SKM-1 (cell line): ENCODE results near the gene SEZ6L.

Experiments
- DNase-seq: peaks from one replicate; lab custom pipeline; 2025; ENCODE audit not compliant: unreplicated experiment; lab: John Stamatoyannopoulos, UW

The SEZ6L gene

DNA sequence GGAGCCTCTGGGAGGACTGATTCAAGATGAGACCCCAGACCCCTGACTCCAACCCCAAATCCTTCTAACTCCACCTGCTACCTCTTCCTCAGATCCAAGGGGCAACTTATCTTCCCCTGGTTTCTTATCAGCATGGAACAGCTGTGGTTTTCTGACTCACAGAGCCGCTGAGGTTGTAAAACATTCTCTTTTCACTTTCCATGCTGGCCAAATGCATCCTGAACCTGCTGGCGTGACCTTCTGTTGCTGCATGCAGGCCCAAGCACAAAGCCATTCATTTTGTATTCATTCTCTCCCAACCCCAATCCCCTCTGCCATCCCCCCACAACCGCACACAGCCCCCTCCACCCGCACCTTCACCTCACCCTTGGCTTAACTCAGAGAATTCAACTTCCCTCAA is 70.3 kb downstream of the SEZ6L start:
- no peak for DNase-seq

DNA sequence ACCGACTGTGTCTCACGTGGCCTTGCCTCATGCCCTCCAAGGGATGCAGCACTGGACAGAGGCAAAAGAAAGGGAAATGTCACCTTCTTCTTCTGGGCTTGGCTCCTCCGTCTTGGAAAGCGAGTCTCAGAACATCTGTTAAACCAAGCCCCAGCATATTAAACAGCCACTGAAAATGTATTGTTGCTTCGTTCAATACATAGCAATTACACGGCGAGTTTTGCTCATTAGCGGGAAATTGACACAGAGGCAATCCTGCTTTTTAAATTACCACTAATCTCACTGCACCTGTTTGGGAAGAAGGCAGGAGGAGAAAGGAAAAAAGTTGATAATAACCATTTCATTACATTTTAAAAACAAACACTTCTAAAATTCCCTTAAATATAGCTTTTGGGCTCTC is 72.1 kb downstream of the SEZ6L start:
- no peak for DNase-seq

DNA sequence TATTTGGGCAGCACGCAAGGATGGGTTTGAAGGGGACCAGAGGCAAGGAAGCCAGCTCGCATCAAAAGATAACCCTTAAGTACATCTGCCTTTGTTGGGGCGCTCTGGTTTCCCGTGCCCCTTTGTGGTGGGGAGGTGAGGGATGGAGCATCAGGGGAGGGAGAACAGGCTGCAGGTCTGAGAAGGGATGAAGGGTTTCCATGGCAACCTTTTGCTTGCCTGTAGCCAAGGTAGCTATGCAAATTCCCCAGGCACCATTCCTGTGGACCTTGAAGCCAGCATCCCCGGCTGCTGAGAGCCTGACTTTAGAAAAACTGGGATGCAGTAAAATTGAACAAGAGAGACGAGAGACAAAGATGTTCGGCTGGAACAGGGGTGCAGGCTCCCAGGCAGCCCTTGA is 75.7 kb downstream of the SEZ6L start:
- no peak for DNase-seq

DNA sequence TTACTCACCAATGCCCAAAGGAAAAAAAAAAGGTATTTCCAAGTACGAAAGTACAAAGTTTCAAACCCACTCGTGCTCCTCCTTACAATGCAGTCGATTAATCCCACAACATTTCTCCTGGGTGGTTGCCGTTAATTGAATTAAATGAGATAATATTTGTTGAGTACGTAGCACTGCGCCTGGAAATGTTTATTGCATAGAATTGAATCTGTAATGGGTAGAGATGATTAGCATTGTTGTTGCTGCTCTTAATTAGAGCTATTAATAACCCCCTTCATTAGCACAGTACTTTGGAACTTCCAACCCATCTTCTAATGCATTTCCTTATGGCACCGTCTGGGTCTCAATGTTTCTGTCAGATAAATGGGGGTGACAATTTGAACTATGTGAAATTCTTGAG is 77.3 kb downstream of the SEZ6L start:
- DNase-seq, result no peak

DNA sequence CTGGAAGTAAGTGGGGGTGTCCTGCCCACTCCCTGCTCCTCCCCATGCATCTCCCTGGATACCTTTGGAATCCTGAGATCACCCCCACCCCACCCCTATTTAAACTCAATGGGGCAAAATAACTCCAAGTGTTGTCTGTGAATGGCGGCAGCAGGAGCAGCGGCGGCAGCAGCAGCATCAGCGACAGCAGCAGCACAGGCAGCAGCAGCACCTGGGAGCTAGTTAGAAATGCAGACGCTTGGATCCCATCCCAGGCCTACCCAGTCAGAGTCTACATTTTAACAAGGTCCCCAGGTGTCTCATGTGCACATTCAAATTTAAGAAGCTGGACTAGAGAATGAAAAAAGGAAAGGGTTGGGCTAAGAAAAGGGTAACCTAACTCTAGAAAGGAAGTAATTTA is 82.6 kb downstream of the SEZ6L start:
- DNase-seq, result no peak

DNA sequence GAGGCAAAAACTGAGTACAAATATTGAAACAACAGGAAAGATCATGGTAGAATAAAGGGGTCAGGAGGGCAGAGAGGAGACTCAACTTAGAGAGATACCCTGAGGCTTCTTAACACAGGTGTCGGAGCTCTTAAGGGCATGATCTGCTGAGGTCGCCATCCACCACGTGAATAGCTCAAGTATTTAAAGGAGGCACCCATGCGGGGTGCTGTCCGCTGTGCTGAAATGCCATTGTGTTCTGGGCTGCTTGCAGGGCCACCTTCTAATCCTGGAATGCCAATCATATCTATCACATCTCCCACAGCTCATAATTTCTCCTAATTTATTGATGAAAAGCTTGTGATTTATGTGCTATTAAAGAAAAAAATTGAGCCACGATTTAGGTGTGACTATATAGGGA is 90.2 kb downstream of the SEZ6L start:
- DNase-seq, result no peak

- no peak for DNase-seq
These were observed 94.9 kb downstream of the SEZ6L start for GRCh38 chr22:26264162-26264561.

DNA sequence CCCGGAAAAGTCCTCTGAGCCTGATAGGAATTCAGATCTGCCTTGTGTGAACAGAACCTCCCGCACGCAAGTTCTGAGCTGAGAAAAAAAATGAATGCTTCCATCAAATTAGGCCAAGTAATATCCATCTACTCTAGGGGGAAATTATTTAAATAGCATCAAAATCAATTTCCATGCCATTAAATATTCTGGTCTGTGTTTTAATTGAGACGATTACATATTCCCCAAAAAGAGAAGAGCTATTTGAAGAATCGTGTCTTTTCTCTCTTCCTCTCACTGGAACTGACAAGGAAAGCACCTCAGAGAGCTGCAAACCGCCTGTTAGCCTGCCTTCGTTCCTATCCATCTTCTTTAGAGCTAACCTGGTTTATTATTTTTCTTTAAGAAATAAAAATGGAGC is 96.0 kb downstream of the SEZ6L start:
- DNase-seq, result no peak

- no peak for DNase-seq
These were observed 96.6 kb downstream of the SEZ6L start for GRCh38 chr22:26265909-26266308.

- DNase-seq, result no peak
These were observed 98.6 kb downstream of the SEZ6L start for GRCh38 chr22:26267856-26268255.

GRCh38 chr22:26269572-26269971 is 100.3 kb downstream of the SEZ6L start:
- DNase-seq, result no peak

- DNase-seq, result no peak
These were observed 102.2 kb downstream of the SEZ6L start for GRCh38 chr22:26271427-26271826.

GRCh38 chr22:26273011-26273675 is 103.9 kb downstream of the SEZ6L start:
- DNase-seq, result no peak

GRCh38 chr22:26276529-26277160 is 107.4 kb downstream of the SEZ6L start:
- no peak for DNase-seq

DNA sequence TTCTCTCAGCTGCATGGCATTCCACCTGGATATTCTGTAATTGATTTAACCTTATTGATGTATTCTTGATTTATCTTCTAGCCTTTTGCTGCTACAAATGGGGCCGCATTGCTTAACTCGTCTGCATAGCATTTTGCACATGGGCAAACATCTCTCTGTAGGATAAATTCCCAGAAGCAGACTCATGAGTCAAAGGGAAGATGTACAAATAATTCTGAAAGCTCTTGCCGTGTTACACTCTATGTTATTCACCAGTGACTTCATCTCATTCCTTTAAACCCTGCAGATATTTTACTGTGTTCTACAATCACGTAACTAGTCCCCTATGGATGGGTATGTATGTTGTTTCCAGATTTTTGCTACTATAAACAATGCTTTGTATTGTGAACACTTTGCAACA is 112.7 kb downstream of the SEZ6L start:
- DNase-seq, result no peak

DNA sequence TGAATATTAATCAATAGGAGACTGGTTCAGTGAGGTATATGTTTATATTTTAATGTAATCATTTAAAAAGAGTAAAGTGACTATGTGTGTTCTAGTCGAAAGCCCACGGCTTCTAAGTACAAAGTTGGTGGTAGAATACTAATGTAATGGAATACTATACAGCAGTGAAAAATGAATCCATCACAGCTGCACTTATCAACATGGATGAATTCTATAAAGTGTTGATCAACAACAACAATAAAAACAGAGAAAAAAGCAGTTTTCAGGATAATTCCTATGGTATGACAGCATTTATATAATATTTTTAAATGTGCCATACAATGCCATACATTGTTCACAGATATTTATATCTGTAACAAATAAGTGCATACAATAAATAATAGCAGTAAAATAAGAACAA is 114.1 kb downstream of the SEZ6L start:
- no peak for DNase-seq

- no peak for DNase-seq
These were observed 116.4 kb downstream of the SEZ6L start for GRCh38 chr22:26285632-26286031.

GRCh38 chr22:26286091-26286820 is 117.0 kb downstream of the SEZ6L start:
- DNase-seq, result no peak

DNA sequence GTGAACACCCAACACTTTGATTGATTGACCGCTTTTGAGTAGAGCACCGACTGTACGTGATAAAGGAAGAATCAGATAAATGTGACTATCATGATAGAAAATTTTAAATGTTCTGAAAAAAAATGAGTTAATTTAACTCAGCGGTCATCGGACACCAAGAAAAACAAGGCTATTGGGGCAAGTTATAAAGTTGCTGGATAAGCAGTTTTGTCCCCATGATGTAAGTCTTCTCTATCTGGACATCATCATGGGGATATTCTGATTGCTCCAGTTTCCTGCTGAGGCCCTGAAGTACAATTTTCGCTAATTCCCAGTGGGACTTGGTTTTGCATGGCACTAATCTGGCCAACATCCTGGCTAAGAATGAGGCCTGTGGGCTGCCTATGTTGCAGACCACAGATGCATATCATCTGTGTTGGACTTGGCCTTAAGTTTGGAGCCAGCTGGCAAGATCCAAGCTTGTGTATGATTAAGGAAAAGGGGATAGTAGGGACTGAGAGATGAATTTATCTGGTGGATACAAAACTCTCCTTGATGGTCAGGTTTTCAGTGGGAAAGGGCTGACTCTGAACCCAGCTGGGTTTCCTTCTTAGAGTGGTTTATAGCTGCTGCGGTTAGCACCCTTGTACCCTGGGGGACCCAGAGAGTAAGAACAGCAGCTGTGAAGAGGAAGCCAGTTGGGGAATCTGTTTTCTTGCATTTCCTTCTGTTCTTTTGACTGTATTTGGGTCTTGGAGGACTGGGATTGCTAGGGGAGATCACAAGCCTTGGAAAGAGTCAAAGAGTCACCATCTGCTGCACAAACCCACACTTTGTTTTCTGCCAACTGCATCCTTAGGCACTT is 118.3 kb downstream of the SEZ6L start:
- no peak for DNase-seq

DNA sequence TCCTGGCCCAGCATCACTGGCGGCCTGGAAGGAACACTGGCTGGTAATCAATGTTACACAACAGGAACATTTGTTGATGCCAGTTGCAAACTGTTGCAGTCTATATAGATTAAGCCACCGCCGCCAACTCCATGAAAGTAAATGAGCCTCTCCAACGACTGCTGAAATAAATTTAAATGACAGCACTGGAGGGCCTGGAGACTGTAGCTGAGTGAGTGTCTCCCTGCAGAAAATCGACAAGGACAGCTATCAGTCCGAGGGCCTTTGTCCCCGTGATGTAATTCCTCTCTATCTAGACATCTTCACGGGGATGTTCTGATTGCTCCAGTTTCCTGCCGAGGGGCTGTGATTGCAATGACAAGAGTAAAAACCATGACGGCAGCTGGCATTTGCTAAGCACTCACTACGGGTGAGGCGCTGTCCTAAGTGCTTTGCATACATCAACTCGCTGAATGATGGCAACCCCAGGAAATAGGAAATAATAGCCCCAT is 120.4 kb downstream of the SEZ6L start:
- no peak for DNase-seq

GRCh38 chr22:26291940-26292666 is 122.8 kb downstream of the SEZ6L start:
- DNase-seq, result no peak
